ENCODE measurements around the gene PSMB7.

DNA sequence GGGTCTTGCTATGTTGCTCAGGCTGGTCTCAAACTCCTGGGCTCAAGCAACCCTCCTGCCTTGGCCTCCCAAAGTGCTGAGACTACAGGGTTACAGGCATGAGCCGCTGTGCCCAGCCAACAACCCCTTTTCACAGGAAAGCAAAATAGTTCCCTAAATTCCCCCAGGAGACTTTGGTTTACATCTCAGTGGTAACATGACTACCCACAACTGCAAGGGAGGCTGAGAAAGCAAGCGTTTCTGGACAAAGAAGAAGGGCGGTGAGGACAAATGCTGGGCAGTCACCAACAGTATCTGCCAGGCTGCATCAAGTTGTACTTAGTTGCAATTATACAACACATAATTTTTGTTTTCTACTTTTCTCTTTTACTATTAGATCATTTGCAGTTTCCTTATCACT is 27.6 kb upstream of the PSMB7 start:
- TF ChIP-seq, protein P1, sequence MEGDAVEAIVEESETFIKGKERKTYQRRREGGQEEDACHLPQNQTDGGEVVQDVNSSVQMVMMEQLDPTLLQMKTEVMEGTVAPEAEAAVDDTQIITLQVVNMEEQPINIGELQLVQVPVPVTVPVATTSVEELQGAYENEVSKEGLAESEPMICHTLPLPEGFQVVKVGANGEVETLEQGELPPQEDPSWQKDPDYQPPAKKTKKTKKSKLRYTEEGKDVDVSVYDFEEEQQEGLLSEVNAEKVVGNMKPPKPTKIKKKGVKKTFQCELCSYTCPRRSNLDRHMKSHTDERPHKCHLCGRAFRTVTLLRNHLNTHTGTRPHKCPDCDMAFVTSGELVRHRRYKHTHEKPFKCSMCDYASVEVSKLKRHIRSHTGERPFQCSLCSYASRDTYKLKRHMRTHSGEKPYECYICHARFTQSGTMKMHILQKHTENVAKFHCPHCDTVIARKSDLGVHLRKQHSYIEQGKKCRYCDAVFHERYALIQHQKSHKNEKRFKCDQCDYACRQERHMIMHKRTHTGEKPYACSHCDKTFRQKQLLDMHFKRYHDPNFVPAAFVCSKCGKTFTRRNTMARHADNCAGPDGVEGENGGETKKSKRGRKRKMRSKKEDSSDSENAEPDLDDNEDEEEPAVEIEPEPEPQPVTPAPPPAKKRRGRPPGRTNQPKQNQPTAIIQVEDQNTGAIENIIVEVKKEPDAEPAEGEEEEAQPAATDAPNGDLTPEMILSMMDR (IDR thresholded peaks at IDR 0.05) = no peak
- no peak for TF ChIP-seq POLR2A (IDR thresholded peaks at IDR 0.05)

Measured in lower leg skin (tissue), 3 donors.